Heart left ventricle (tissue), 13 donors: ENCODE results near the gene NGEF.

Experiments used
- CTCF ChIP-seq, 12 donors: fragments of 200-600 bp; sonication (generic) in 4 of 12; IDR thresholded peaks; one replicate each; pipeline versions ENCODE4 v1.5.0 to v1.8.0; 2018 to 2022; ENCODE audit warnings: antibody characterized with exemption in 12 of 12, mild to moderate bottlenecking in 5 of 12
- POLR2A ChIP-seq, 2 donors: fragments of 450-650 bp; IDR thresholded peaks; one replicate each; pipeline ENCODE4 v1.6.1; 2017; ENCODE audit warnings: antibody characterized with exemption in 2 of 2, mild to moderate bottlenecking in 2 of 2, moderate library complexity in 2 of 2
- donor health status: ischemic (EF 13 %, LVEDD 7.1; RV severe dilation, severe dysfunction).
- donor health status: DM: no; HTN: yes; CAD: no.
- donor health status: DM: no; HTN: no; CAD: no.
- donor health status: ischemic (EF 25% LVEDD 6.9; RV normal size, moderate dysfunction).
- donor health status: ischemic (EF 25% LVEDD 5.7; RV mildly dilated, moderate dysfunction).
- donor health status: ischemic (EF 35%, LVEDD 5.7; RV mildly dilated, moderate dysfunction).
- donor health status: nonischemic (EF 11% LVEDD 7.7; RV severe dilation, severe dysfunction).
- donor health status: DM: yes; HTN: yes; CAD: no.
- donor health status: PGD.
- donor health status: ischemic (EF 29% LVEDD 5.4; RV normal size, mild dysfunction).
- donor health status: nonischemic (EF 23%, LVEDD 6.1; RV moderate dilation, normal function).

- TF ChIP-seq CTCF (IDR thresholded peaks at IDR 0.05) (no peak), POLR2A (IDR thresholded peaks at IDR 0.05) (no peak)
Measured at GRCh38 chr2:232873292-232873908, 139.7 kb downstream of the NGEF start.
